Left colon (tissue), 2 donors: ENCODE results near the gene PCYT2. TPM values are rescaled to one million over a fixed set of nuclear protein-coding genes. Genes with fewer than 3 reads are reported as not detected.
"Not testable (repeated sequence)": the region's sequence is repeated elsewhere in the genome, so short reads cannot be mapped to it uniquely, and the experiment has no call there.

ENCODE experiments used
- ATAC-seq: fragments of 200-7000 bp; cut with Tn5 transposase; one replicate; pipeline ENCODE4 v1.9.1; 2020; ENCODE audit warnings: mild to moderate bottlenecking, moderate library complexity
- DNase-seq, 2 donors: peaks; one replicate each; pipeline ENCODE4 v3.0.0-alpha.2; 2020
- intact Hi-C, 2 donors: fragments of 100-400 bp; cut with DNase I in 1 of 2; cut with micrococcal nuclease in 1 of 2; formaldehyde crosslinking; loops; one replicate each; pipeline versions ENCODE4 v1.11.2 to v1.14.0; 2022; cut with DNase I, micrococcal nuclease
- long read RNA-seq: library from polyadenylated mRNA; unstranded; transcript quantifications from one replicate; pipeline ENCODE4 v2.0.0, GENCODE V29; 2021
- total RNA-seq, 2 donors: library from RNA; stranded (reverse); fragmentation: NEBNext Ultra II Directional; extraction: Animal tissue kit (Norgen Biotek cat#: 25700); gene quantifications; one replicate each; pipeline ENCODE4 v1.2.1, GENCODE V29; 2021
- donor health status: DM: no; HTN: no; CAD: no.
- donor health status: DM: yes; HTN: yes; CAD: no.

The PCYT2 gene
- 10 to 100 TPM; 49.9 to 68.9 TPM for total RNA-seq
- long read RNA-seq, full-length matches to known transcripts: 127 of 187 reads
- long read RNA-seq, partial matches to known transcripts: 9 of 187 reads
- long read RNA-seq, other reads (novel, unspliced or antisense): 51 of 187 reads

GRCh38 chr17:81911277-81911961, at the start of gene PCYT2:
TSS of gene PCYT2 (minus strand) at chr17:81911399. CDS start at chr17:81911355, 44 bp downstream.
- intact Hi-C loops: no loop called here
- peak; percentile 88 for ATAC-seq
- DNase-seq: peak; percentile 95

- intact Hi-C loops: no loop called here
- DNase-seq (peak in 1 of 2 donors; percentile 35), ATAC-seq (peak; percentile 49)
Measured at GRCh38 chr17:81960130-81960958, 49.1 kb upstream of the PCYT2 start.

GRCh38 chr17:81959362-81960129, 48.3 kb upstream of the PCYT2 start:
- ATAC-seq: peak; percentile 90
- DNase-seq: peak in 1 of 2 donors; percentile 84
- intact Hi-C loops: no loop called here

GRCh38 chr17:81958633-81959342, 47.6 kb upstream of the PCYT2 start:
- no peak for DNase-seq
- ATAC-seq: no peak
- intact Hi-C loops: no loop called here

GRCh38 chr17:81957691-81958432, 46.7 kb upstream of the PCYT2 start:
- no peak for ATAC-seq
- intact Hi-C loops: no loop called here
- no peak for DNase-seq

- DNase-seq (no peak), ATAC-seq (no peak)
- intact Hi-C loops: no loop called here
Measured at GRCh38 chr17:81956607-81957589, 45.7 kb upstream of the PCYT2 start.

- no peak for DNase-seq
- ATAC-seq: no peak
- intact Hi-C loops: no loop called here
Measured at GRCh38 chr17:81955756-81956544, 44.8 kb upstream of the PCYT2 start.

- DNase-seq (no peak), ATAC-seq (no peak)
- intact Hi-C loops: no loop called here
Measured at GRCh38 chr17:81955058-81955681, 44.0 kb upstream of the PCYT2 start.

GRCh38 chr17:81954131-81955057, 43.2 kb upstream of the PCYT2 start:
- DNase-seq (no peak), ATAC-seq (no peak)
- intact Hi-C loops: no loop called here

- ATAC-seq: peak; percentile 50
- DNase-seq, intact Hi-C loops: not testable (repeated sequence)
Measured at GRCh38 chr17:81953443-81953842, 42.2 kb upstream of the PCYT2 start.

- DNase-seq (no peak), ATAC-seq (no peak)
- intact Hi-C loops: no loop called here
Measured at GRCh38 chr17:81952792-81953228, 41.6 kb upstream of the PCYT2 start.

- ATAC-seq (no peak), DNase-seq (no peak)
- intact Hi-C loops: no loop called here
Measured at GRCh38 chr17:81951785-81952684, 40.8 kb upstream of the PCYT2 start.

- intact Hi-C loops: no loop called here
- ATAC-seq (no peak), DNase-seq (no peak)
Measured at GRCh38 chr17:81950501-81950900, 39.3 kb upstream of the PCYT2 start.
